K562 (cell line): ENCODE results near the gene PAN2.

ENCODE experiments used
- BRD4 ChIP-seq: fragments of 200-600 bp; sonication (generic); IDR thresholded peaks from 2 replicates; pipeline ENCODE4 v1.6.1; 2017; ENCODE audit warnings: inconsistent platforms
- CBX1 ChIP-seq: sonication (generic); IDR thresholded peaks from 2 replicates; pipeline ENCODE4 v1.6.1; 2016; ENCODE audit warnings: antibody characterized with exemption, low read depth, mild to moderate bottlenecking
- CBX5 ChIP-seq: IDR thresholded peaks from 2 replicates; pipeline ENCODE4 v1.6.1; 2014; ENCODE audit warnings: low read depth, borderline replicate concordance
- JUN ChIP-seq, 2 experiments: sonication (generic) in 1 of 2; formaldehyde crosslinking in 1 of 2; IDR thresholded peaks; 2 replicates each; pipeline versions ENCODE4 v1.6.1 to v1.8.0; 2012 to 2022; ENCODE audit warnings: borderline replicate concordance in 2 of 2, mild to moderate bottlenecking in 2 of 2, improper control_type of control experiment in 1 of 2, low read depth in 1 of 2, low read length in 1 of 2, missing genetic modification reagents in 1 of 2
- KLF16 ChIP-seq: IDR thresholded peaks from 2 replicates; pipeline ENCODE4 v1.6.1; 2016; ENCODE audit warnings: antibody characterized with exemption
- NBN ChIP-seq: fragments of 450-650 bp; IDR thresholded peaks from 2 replicates; pipeline ENCODE4 v1.6.1; 2016; ENCODE audit warnings: low read depth, mild to moderate bottlenecking
- POLR2A ChIP-seq: fragments of 450-650 bp; conservative IDR thresholded peaks from 2 replicates; pipeline ENCODE4 v1.6.1; 2016
- RFX5 ChIP-seq: IDR thresholded peaks from 2 replicates; pipeline ENCODE4 v1.6.1; 2011; ENCODE audit warnings: low read depth, mild to moderate bottlenecking, improper control_type of control experiment, low read length
- TF ChIP-seq, protein P1 (sequence below), 2 experiments: fragments of 450-650 bp in 1 of 2; sonication (generic) in 1 of 2; formaldehyde crosslinking in 1 of 2; IDR thresholded peaks in 1 of 2; conservative IDR thresholded peaks in 1 of 2; 2 replicates each; pipeline versions ENCODE4 v1.6.1 to v1.8.1; 2016 to 2023; ENCODE audit warnings: mild to moderate bottlenecking in 2 of 2, moderate library complexity in 2 of 2, inconsistent platforms in 1 of 2, missing genetic modification reagents in 1 of 2

GRCh38 chr12:56332512-56333196, 1.1 kb downstream of the PAN2 start:
- no peak for TF ChIP-seq NBN
- no peak for TF ChIP-seq BRD4
- TF ChIP-seq KLF16 = no peak
- no peak for TF ChIP-seq RFX5
- no peak for TF ChIP-seq JUN (IDR thresholded peaks at IDR 0.05; ENCODE audit: borderline replicate concordance, low read depth, low read length)
- TF ChIP-seq JUN (CRISPR knock-in tag; IDR thresholded peaks at IDR 0.05; ENCODE audit: borderline replicate concordance) = no peak
- no peak for TF ChIP-seq CBX5
- no peak for TF ChIP-seq CBX1
- TF ChIP-seq POLR2A = no peak
- TF ChIP-seq, protein P1, sequence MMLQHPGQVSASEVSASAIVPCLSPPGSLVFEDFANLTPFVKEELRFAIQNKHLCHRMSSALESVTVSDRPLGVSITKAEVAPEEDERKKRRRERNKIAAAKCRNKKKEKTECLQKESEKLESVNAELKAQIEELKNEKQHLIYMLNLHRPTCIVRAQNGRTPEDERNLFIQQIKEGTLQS (IDR thresholded peaks at IDR 0.05) = no peak
- TF ChIP-seq, protein P1 (CRISPR knock-in tag; conservative IDR thresholded peaks at IDR 0.05) = no peak
